ENCODE measurements around the gene TOR1A. TPM values are rescaled to one million over a fixed set of nuclear protein-coding genes. Genes with fewer than 3 reads are reported as not detected.
A peak's percentile ranks its signal among the peaks of the same experiment; 100 is the strongest.

Gene TOR1A
- total RNA-seq, 6 donors from 2014 or later: 15.6 to 56.5 (median 34.7) TPM

GRCh38 chr9:129828051-129828450, 4.1 kb upstream of the TOR1A start:
- ATAC-seq (ENCODE audit: low FRiP score in 2 of 2) (no peak), DNase-seq (no peak)
- 85 to 88% methylated on average over 9 of the region's 9 CpGs for WGBS, 2 donors
- TF ChIP-seq EP300 (IDR thresholded peaks at IDR 0.05) (no peak), POLR2A (IDR thresholded peaks at IDR 0.05) (no peak), POLR2AphosphoS5 (IDR thresholded peaks at IDR 0.05) (no peak)
- TF ChIP-seq, protein P1, sequence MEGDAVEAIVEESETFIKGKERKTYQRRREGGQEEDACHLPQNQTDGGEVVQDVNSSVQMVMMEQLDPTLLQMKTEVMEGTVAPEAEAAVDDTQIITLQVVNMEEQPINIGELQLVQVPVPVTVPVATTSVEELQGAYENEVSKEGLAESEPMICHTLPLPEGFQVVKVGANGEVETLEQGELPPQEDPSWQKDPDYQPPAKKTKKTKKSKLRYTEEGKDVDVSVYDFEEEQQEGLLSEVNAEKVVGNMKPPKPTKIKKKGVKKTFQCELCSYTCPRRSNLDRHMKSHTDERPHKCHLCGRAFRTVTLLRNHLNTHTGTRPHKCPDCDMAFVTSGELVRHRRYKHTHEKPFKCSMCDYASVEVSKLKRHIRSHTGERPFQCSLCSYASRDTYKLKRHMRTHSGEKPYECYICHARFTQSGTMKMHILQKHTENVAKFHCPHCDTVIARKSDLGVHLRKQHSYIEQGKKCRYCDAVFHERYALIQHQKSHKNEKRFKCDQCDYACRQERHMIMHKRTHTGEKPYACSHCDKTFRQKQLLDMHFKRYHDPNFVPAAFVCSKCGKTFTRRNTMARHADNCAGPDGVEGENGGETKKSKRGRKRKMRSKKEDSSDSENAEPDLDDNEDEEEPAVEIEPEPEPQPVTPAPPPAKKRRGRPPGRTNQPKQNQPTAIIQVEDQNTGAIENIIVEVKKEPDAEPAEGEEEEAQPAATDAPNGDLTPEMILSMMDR (IDR thresholded peaks at IDR 0.05): no peak
- Histone ChIP-seq H3K4me3 (no peak overlapping the region), H3K4me1 (peaks cover under 1 to 5% (median 2%) of the 10 kb centered on the region in 4 donors), H3K27ac (no peak overlapping the region), H3K36me3 (peaks cover 27 to 65% (median 46%) of the 10 kb centered on the region in 4 donors), H3K9me3 (no peaks in the 10 kb centered on the region), H3K27me3 (no peaks in the 10 kb centered on the region)

- ATAC-seq (ENCODE audit: low FRiP score in 2 of 2): no peak
- Histone ChIP-seq H3K4me3 (no peak overlapping the region), H3K27me3 (no peaks in the 10 kb centered on the region), H3K9me3 (no peaks in the 10 kb centered on the region), H3K27ac (no peak overlapping the region), H3K4me1 (peaks cover 7 to 13% (median 10%) of the 10 kb centered on the region in 4 donors), H3K36me3 (peaks cover 27 to 59% (median 45%) of the 10 kb centered on the region in 4 donors)
- DNase-seq: no peak
- TF ChIP-seq, protein P1 (IDR thresholded peaks at IDR 0.05): no peak
- TF ChIP-seq EP300 (IDR thresholded peaks at IDR 0.05) (no peak), POLR2A (IDR thresholded peaks at IDR 0.05) (no peak), POLR2AphosphoS5 (IDR thresholded peaks at IDR 0.05) (no peak)
- WGBS, 2 donors: 96 to 100% methylated on average over 1 of the region's 1 CpG
These were observed 2.8 kb upstream of the TOR1A start for GRCh38 chr9:129826759-129827158.

GRCh38 chr9:129826344-129826743, 2.4 kb upstream of the TOR1A start:
- H3K36me3 ChIP-seq: peaks cover 30 to 59% (median 45%) of the 10 kb centered on the region in 4 donors
- no peak overlapping the region for H3K27ac ChIP-seq
- no peak overlapping the region for H3K4me3 ChIP-seq
- peaks cover 7 to 13% (median 10%) of the 10 kb centered on the region in 4 donors for H3K4me1 ChIP-seq
- TF ChIP-seq POLR2A (IDR thresholded peaks at IDR 0.05) (no peak), POLR2AphosphoS5 (IDR thresholded peaks at IDR 0.05) (no peak), EP300 (IDR thresholded peaks at IDR 0.05) (no peak)
- TF ChIP-seq, protein P1 (IDR thresholded peaks at IDR 0.05): no peak
- ATAC-seq (ENCODE audit: low FRiP score in 2 of 2) (no peak), DNase-seq (no peak)
- 84 to 89% methylated on average over 6 of the region's 6 CpGs for WGBS, 2 donors
- no peaks in the 10 kb centered on the region for H3K27me3 ChIP-seq
- H3K9me3 ChIP-seq: no peaks in the 10 kb centered on the region

DNA sequence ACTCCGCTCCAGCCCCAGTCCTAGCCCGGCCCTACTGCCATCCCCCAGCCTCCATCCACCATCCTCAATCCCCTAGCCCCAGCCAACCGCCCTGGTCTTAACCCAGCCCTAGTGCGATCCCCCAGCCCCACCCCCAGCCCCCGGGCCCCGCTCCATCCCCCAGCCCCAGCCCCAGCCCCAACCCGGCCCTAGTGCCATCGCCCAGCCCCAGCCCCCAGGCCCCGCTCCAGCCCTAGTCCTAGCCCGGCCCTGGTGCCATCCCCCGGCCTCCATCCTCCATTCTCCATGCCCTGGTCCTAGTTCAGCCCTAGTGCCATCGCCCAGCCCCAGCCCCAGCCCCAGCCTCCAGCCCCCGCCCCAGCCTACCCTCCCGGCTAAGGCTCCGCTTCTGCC, 398 bp downstream of the TOR1A start:
- TF ChIP-seq, protein P1 (IDR thresholded peaks at IDR 0.05): no peak
- TF ChIP-seq POLR2A (IDR thresholded peaks at IDR 0.05) (no peak), POLR2AphosphoS5 (IDR thresholded peaks at IDR 0.05) (no peak), EP300 (IDR thresholded peaks at IDR 0.05) (no peak)
- H3K27ac ChIP-seq: peak overlapping the region; percentile 76 to 94 (median 86)
- H3K27me3 ChIP-seq: no peaks in the 10 kb centered on the region
- no peaks in the 10 kb centered on the region for H3K9me3 ChIP-seq
- peaks cover 7 to 13% (median 10%) of the 10 kb centered on the region in 4 donors for H3K4me1 ChIP-seq
- ATAC-seq (ENCODE audit: low FRiP score in 2 of 2): peak; percentile 22 to 64
- H3K36me3 ChIP-seq: peaks cover 6 to 59% (median 37%) of the 10 kb centered on the region in 4 donors
- no peak for DNase-seq
- 4% methylated on average over 12 of the region's 15 CpGs; no CpG with 5 or more reads in 1 of the 2 donors for WGBS, 2 donors
- peak overlapping the region; percentile 61 to 99 (median 84) for H3K4me3 ChIP-seq
